Endothelial cell of umbilical vein (primary cell): ENCODE measurements around the gene CLDN19. TPM values are rescaled to one million over a fixed set of nuclear protein-coding genes. Genes with fewer than 3 reads are reported as not detected.

Experiments
- BruUV-seq: library from RNA; stranded (reverse); fragments of 400-500 nt; replicated peaks from 2 replicates; lab custom pipeline; 2021; lab: Mats Ljungman, UMichigan
- CTCF ChIA-PET: fragments of 300-600, 350-600 bp; sonication (Branson Sonifier 250); formaldehyde crosslinking; loops from one replicate; lab custom pipeline; 2021; ENCODE audit warnings: antibody characterized with exemption, inconsistent platforms; lab: Charles Lee
- POLR2A ChIA-PET: fragments of 300-600, 350-600 bp; sonication (Branson Sonifier 250); formaldehyde crosslinking; loops from one replicate; lab custom pipeline; 2021; ENCODE audit warnings: antibody characterized with exemption, inconsistent platforms; lab: Charles Lee
- DNase-seq: peaks from one replicate; pipeline ENCODE4 v3.0.0-alpha.2; 2011; ENCODE audit warnings: low read depth, low spot score
- FAIRE-seq: peaks from 2 replicates; lab custom pipeline; 2011; peaks lifted over from hg19 to GRCh38; lab: Jason Lieb, UNC
- H2AFZ ChIP-seq: 2 replicates; pipeline ENCODE4 v1.6.0; 2012; ENCODE audit warnings: low read depth, low read length, control low read depth, inconsistent platforms
- H3K27ac ChIP-seq: 2 replicates; pipeline ENCODE4 v1.5.1; 2011; ENCODE audit warnings: low read depth, mild to moderate bottlenecking, control low read depth, low read length, moderate library complexity; ENCODE audit not compliant: insufficient read depth
- H3K27me3 ChIP-seq, 2 experiments: 2 replicates each; pipeline versions ENCODE4 v1.6.0 to v1.6.1; 2011; ENCODE audit warnings: low read length in 2 of 2, mixed read lengths in 1 of 2; ENCODE audit not compliant: control insufficient read depth in 2 of 2, insufficient read depth in 2 of 2
- H3K36me3 ChIP-seq, 2 experiments: 2 replicates in 1 of 2; 3 replicates in 1 of 2; pipeline ENCODE4 v1.5.1; 2011; ENCODE audit warnings: low read length in 2 of 2, mild to moderate bottlenecking in 1 of 2, moderate library complexity in 1 of 2; ENCODE audit not compliant: control insufficient read depth in 2 of 2, insufficient read depth in 2 of 2; ENCODE audit errors: extremely low read depth in 1 of 2
- H3K4me1 ChIP-seq: 3 replicates; pipeline ENCODE4 v1.5.1; 2011; ENCODE audit warnings: mild to moderate bottlenecking, low read length; ENCODE audit not compliant: control insufficient read depth, insufficient read depth; ENCODE audit errors: extremely low read depth
- H3K4me2 ChIP-seq: 2 replicates; pipeline ENCODE4 v1.6.1; 2011; ENCODE audit warnings: low read length, control low read depth, mixed read lengths; ENCODE audit not compliant: insufficient read depth
- H3K4me3 ChIP-seq, 3 experiments: fragments of 200-600 bp in 1 of 3; sonication (generic), shearing (Covaris generic) in 1 of 3; replicated peaks in 1 of 3; 2 replicates each; pipeline ENCODE4 v1.5.1; 2011 to 2016; ENCODE audit warnings: control low read depth in 3 of 3, low read length in 3 of 3, mild to moderate bottlenecking in 2 of 3, inconsistent platforms in 1 of 3, low read depth in 1 of 3, moderate library complexity in 1 of 3; ENCODE audit not compliant: insufficient read depth in 1 of 3
- H3K79me2 ChIP-seq: 2 replicates; pipeline ENCODE4 v1.6.0; 2012; ENCODE audit warnings: low read length, inconsistent platforms; ENCODE audit not compliant: control insufficient read depth, insufficient read depth
- H3K9ac ChIP-seq: replicated peaks from 2 replicates; pipeline ENCODE3; 2011; ENCODE audit warnings: low read length, control low read depth; ENCODE audit not compliant: insufficient read depth; ENCODE audit errors: extremely low read depth
- H3K9me1 ChIP-seq: replicated peaks from 3 replicates; pipeline ENCODE4 v1.6.0; 2011; ENCODE audit warnings: mild to moderate bottlenecking, low read length; ENCODE audit not compliant: control insufficient read depth, insufficient read depth; ENCODE audit errors: extremely low read depth
- H3K9me3 ChIP-seq: replicated peaks from 2 replicates; pipeline ENCODE4 v1.5.1; 2012; ENCODE audit warnings: low read length, inconsistent platforms; ENCODE audit not compliant: control insufficient read depth, insufficient read depth
- H4K20me1 ChIP-seq: replicated peaks from 2 replicates; pipeline ENCODE3; 2011; ENCODE audit warnings: mild to moderate bottlenecking, low read length; ENCODE audit not compliant: control insufficient read depth, insufficient read depth; ENCODE audit errors: extremely low read depth
- EZH2 ChIP-seq: IDR thresholded peaks from 2 replicates; pipeline ENCODE4 v1.6.1; 2012; ENCODE audit warnings: borderline replicate concordance, low read depth, mild to moderate bottlenecking, moderate library complexity, low read length, inconsistent platforms; ENCODE audit not compliant: severe bottlenecking
- GATA2 ChIP-seq: IDR thresholded peaks from 2 replicates; pipeline ENCODE4 v1.7.0; 2011; ENCODE audit warnings: low read depth, mild to moderate bottlenecking, moderate library complexity, mixed read lengths, low read length; ENCODE audit not compliant: insufficient read length, insufficient read depth
- JUN ChIP-seq: IDR thresholded peaks from 2 replicates; pipeline ENCODE4 v1.6.1; 2011; ENCODE audit warnings: borderline replicate concordance, low read depth; ENCODE audit not compliant: insufficient read length, insufficient read depth
- MYC ChIP-seq: IDR thresholded peaks from one replicate; pipeline ENCODE4 v1.6.1; 2011; ENCODE audit warnings: mild to moderate bottlenecking, low read depth, low read length
- POLR2A ChIP-seq: IDR thresholded peaks from 2 replicates; pipeline ENCODE4 v1.6.1; 2012; ENCODE audit warnings: low read depth, mild to moderate bottlenecking, control low read depth, low read length
- POLR2AphosphoS5 ChIP-seq: IDR thresholded peaks from 2 replicates; pipeline ENCODE4 v1.6.1; 2012; ENCODE audit warnings: low read depth, mild to moderate bottlenecking, control low read depth, low read length, moderate library complexity; ENCODE audit not compliant: insufficient read depth
- dilution Hi-C: fragments of 300-500 bp; cut with MboI; formaldehyde crosslinking; loops from one replicate; pipeline ENCODE4 v1.15.0; 2019; ENCODE audit warnings: low sequenced_read_pairs; ENCODE audit not compliant: extremely low pct_ligation_motif_present
- intact Hi-C: fragments of 100-400 bp; cut with micrococcal nuclease; formaldehyde crosslinking; loops from one replicate; pipeline ENCODE4 v1.10.0; 2022
- polyA plus RNA-seq, 4 experiments: library from polyadenylated mRNA; depleted of rRNA in 3 of 4; stranded (reverse) in 3 of 4; unstranded in 1 of 4; fragments of >200 nt; gene quantifications; 2 replicates each; pipeline versions ENCODE4 v1.2.1 to v1.2.3, GENCODE V29; 2011 to 2012; ENCODE audit warnings: missing spikeins in 1 of 4
- total RNA-seq: library from RNA; stranded (reverse); gene quantifications from 2 replicates; pipeline ENCODE4 v1.2.3, GENCODE V29; 2021
- TF ChIP-seq, protein P1 (sequence below): IDR thresholded peaks from 2 replicates; pipeline ENCODE4 v1.6.1; 2011; ENCODE audit not compliant: insufficient read depth, insufficient read length
- TF ChIP-seq, protein P2 (sequence below), 2 donors: IDR thresholded peaks; 1 replicate in 1 of 2; 2 replicates in 1 of 2; pipeline ENCODE4 v1.5.1; 2011; ENCODE audit warnings: low read length in 2 of 2, mild to moderate bottlenecking in 2 of 2, moderate library complexity in 2 of 2, control low read depth in 1 of 2, inconsistent platforms in 1 of 2, low read depth in 1 of 2; ENCODE audit not compliant: insufficient read depth in 1 of 2; ENCODE audit errors: extremely low read depth in 1 of 2

Gene CLDN19
- total and polyA plus RNA-seq, 2 donors (not counting 3 experiments of a cell fraction or from before 2014, with no cell fraction given), result not detected

DNA sequence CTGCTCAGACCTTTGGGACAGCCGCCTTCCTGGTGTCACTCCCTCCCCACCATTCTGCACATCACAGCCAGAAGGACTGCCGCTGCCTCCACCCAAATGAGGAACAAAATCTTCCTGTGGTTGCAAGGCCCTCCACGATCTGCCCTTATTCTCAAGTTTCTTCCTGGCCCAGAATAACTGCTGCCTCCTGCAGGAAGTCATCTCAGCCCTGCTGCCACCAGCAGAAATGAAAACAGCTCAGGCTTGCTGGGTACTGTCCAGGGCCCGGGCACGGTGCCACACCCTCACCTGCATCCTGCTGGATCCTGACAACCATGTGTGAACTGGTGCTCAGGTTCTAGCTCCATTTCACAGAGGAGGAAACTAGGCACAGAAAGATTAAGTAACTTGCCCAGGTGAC lies 2.8 kb downstream of the CLDN19 start:
- no TSS peak for BruUV-seq
- no peak overlapping the region for H3K27ac ChIP-seq
- TF ChIP-seq JUN, result no peak
- TF ChIP-seq, protein P1, sequence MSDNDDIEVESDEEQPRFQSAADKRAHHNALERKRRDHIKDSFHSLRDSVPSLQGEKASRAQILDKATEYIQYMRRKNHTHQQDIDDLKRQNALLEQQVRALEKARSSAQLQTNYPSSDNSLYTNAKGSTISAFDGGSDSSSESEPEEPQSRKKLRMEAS, result no peak
- no peak for TF ChIP-seq POLR2AphosphoS5
- TF ChIP-seq POLR2A, result no peak
- TF ChIP-seq GATA2, result no peak
- no peak for TF ChIP-seq EZH2
- no peak for TF ChIP-seq MYC
- TF ChIP-seq, protein P2, sequence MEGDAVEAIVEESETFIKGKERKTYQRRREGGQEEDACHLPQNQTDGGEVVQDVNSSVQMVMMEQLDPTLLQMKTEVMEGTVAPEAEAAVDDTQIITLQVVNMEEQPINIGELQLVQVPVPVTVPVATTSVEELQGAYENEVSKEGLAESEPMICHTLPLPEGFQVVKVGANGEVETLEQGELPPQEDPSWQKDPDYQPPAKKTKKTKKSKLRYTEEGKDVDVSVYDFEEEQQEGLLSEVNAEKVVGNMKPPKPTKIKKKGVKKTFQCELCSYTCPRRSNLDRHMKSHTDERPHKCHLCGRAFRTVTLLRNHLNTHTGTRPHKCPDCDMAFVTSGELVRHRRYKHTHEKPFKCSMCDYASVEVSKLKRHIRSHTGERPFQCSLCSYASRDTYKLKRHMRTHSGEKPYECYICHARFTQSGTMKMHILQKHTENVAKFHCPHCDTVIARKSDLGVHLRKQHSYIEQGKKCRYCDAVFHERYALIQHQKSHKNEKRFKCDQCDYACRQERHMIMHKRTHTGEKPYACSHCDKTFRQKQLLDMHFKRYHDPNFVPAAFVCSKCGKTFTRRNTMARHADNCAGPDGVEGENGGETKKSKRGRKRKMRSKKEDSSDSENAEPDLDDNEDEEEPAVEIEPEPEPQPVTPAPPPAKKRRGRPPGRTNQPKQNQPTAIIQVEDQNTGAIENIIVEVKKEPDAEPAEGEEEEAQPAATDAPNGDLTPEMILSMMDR (IDR thresholded peaks at IDR 0.05; ENCODE audit: extremely low read depth in 1 of 2, insufficient read depth in 1 of 2, low read depth in 1 of 2, low read length in 2 of 2), result no peak
- DNase-seq, result no peak
- ChIA-PET POLR2A (no interaction called here), CTCF (interaction anchor here (0.7 to 3.4 kb wide), 2 partner anchors 9 to 160 kb away, joined by 4 to 12 read pairs; no protein-coding TSS in a partner anchor)
- no peak overlapping the region for H2AFZ ChIP-seq
- no peak overlapping the region for H3K9ac ChIP-seq
- H3K27me3 ChIP-seq, result no peaks in the 10 kb centered on the region
- no peak for FAIRE-seq
- no peaks in the 10 kb centered on the region for H3K36me3 ChIP-seq
- no peaks in the 10 kb centered on the region for H3K79me2 ChIP-seq
- no peaks in the 10 kb centered on the region for H3K9me1 ChIP-seq
- H3K9me3 ChIP-seq, result no peaks in the 10 kb centered on the region
- no peaks in the 10 kb centered on the region for H3K4me1 ChIP-seq
- H4K20me1 ChIP-seq, result no peaks in the 10 kb centered on the region
- intact Hi-C loops, result no loop called here
- dilution Hi-C loops, result no loop called here
- no peak overlapping the region for H3K4me2 ChIP-seq
- no peak overlapping the region for H3K4me3 ChIP-seq
